Measurements from ENCODE around the gene KCNJ9. TPM values are rescaled to one million over a fixed set of nuclear protein-coding genes. Genes with fewer than 3 reads are reported as not detected.

The KCNJ9 gene
- polyA plus RNA-seq, 10 donors = 0.04 to 0.13 (median 0.08) TPM; not detected in 1

DNA sequence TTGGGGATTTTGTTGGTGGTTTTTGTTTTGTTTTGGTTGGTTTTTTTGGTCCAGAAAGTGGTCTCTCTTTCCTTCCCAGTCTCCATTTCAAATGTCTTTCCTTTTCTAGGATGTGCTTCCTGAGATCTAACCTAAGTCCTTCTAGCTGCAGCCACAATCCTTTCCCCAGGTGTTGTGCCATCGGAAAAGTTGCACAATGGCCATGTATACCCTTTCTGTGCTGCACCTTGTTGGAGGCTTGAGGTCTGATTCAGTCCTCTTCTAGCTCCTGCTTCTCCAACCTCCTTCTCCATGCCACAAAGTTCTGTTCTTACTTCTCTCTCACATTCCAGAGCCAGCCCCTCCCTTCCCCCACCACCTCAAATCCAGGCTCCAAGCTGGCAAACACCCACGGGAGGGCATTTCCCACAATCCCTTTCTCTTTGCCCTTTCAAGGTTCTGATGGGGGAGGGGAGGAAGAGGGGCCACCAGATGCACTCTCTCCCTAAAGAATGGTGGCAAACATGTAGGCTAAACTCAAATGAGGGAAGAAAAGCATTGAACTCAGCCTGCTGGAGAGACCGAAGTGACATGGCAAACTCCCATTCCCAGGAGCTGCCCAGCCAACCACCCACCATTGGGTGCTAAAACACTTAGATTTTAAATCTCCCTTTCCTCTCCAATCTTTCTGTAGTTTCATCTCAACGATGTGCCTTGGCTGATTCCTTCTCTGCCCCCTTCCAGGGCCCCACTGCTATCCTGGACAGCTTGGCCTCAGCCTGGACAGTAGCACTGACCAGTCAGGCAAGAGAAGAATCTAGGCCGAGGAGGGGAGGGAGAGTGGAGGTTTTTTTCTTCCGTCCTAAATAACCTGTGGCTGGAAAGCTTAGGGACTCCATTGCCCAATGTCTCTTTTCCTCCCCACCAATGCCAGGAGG, 14.3 kb upstream of the KCNJ9 start:
- peak in 2 of 3 donors; percentile 15 to 58 for DNase-seq

DNA sequence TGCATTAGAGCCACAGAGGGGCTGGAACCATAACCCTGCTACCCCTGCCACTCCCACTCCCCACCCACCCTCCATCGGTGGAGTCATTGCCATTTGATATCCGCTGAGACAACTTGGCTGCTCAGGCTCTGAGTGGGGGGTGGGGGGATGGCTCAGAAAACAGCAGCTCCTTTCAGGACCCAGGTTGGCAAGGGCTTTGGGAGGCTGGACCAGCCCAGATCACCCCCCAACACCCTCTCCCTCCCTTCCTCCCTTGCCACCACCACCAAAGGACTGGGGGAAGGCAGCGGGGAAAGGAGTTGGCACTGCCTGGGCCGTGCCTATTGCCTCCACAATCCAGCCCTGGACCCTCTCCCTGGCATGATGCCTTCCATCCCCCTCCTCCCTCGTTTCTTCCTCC, 13.1 kb upstream of the KCNJ9 start:
- no peak for DNase-seq

DNA sequence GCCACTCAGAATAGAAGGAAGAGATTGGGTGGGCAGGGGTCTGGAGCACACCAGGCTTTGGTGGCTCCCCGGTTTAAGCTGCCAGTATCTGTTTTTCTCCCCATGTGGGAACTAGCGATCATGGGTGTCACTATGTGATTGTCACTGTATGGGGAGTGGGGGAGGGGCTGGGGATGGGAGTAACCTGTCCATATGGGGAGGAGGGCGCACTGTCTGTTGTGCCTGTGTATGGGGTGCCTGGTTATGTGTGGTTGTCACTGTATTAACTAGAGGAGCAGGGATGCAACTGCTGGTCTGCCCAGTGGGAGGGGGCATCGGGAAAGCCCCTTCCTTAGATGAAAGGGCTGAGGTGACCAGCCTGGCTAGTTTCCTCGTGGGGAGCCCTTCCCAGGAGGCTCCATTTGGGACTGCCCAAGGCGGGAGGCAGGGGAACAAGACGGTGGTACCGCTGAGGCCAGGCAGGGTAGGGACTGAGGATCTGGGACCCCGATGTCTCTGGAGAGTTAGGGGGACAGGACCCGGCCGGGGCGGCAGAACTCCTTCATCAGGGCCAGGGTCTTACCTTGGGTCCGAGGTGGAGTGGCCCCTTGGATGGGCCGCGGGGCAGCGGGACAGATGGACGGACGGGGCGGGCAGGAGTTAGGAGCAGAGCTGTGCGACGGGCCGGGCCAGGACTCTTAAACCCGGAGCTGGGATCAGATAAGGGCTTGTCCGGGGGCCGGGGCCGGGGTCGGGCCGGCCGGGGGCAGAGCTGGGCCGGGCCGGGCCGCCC, 11.7 kb upstream of the KCNJ9 start, which contains the start of gene KCNJ10:
Gene KCNJ10 (minus strand): TSS at position 701 of the 772 bp plus-strand sequence. CDS start 27,628 bp downstream, outside the sequence.
- DNase-seq = no peak

DNA sequence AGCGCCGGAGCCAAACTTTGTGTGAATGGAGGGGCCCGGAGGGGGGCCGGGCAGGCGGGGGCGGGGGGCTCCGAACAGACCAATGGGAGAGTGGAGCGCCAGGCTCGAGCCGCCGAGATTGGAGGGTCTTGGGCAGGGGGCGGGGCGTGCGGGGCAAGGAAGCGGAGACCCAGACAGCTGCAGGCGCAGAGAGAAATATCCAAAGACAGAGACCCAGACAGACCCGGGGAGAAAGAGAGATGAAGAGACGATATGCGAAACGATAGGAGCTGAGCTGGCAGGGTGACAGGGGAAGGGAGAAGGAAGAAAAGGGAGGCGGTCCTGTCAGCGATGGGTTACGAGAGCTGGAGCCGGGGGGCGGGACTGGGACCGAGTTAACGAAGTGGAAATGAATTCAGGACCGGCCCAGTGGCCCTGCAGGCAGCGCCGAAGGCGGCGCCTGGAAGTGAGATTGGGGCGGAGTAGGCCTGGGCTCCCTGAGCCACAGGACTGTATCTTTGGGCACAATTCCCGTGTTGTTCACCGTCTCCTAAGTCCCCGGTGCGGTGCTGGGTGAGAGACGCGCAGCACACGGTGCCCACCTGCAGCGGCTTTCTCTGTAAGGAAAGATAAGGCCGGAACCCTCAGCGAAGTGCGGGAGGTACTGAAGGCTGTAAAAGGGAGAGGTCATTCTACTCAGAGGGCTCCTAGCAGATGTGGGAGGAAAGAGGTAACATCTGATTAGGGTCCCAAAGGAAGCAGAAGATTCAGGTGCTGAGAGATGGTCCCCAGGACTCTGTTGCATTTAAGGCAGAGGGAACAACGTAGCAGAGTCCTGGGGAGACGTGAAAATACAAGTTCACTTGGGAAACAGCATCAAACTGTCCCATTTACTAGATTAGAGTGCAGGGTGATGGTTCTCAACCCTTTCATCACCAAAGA, 10.8 kb upstream of the KCNJ9 start:
- peak; percentile 54 to 92 (median 81) for DNase-seq

DNA sequence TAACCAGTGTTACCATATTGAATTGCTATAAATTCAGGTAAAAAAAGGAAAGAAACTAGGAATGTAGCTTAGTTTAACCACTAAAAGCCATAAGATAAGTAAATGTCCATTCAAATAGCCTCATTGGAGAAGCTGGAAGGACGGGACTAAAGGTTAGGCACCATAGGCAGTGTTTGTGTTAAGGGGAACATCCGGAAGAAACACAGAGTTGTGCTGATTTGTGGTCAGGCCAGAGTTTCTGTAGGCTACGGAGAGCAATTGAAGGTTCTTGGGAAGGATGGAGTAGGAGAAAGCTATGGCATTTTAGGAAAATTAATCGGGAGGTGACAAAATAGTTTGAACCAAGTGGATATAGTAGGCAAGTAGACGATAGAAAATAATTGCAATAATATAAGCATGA, 10.0 kb upstream of the KCNJ9 start:
- no peak for DNase-seq

DNA sequence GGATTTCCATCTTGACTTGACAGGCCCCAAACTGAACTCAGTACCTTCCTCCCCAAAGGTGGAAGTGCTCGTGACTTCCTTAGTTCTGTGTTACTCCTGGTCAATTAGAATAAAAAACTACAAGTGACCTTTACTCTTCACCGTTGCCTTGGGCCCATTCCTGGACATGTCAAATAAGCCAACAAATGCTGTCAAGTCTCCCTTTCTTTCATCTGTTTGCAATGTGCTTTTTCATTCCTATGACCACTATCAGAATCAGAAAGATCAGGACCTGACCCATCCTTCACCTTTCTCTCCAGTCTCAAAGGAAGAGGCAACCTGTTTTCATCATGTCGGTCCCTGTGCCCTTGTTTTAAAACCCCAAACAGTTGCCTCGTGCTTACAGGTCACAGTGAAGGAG, 6.5 kb upstream of the KCNJ9 start:
- DNase-seq = no peak

DNA sequence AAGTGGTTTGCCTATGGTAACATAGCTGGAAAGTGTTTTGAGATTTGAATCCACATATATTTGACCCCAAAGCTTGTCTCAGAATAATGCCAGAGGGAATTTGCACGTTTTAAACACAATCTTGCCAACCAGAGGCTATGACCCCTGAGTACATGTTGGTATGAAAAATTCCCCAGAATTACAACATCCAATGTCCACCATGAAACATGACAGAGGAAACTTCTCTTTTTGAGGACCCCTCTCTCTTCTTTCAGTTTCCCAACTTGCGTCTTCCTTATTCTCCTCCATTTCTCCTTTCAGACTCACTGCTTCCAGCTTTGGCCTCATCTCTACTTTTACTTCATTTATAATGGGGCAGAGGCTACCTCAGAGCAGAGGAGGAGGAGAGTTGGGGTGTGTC, 5.5 kb upstream of the KCNJ9 start:
- no peak for DNase-seq

DNA sequence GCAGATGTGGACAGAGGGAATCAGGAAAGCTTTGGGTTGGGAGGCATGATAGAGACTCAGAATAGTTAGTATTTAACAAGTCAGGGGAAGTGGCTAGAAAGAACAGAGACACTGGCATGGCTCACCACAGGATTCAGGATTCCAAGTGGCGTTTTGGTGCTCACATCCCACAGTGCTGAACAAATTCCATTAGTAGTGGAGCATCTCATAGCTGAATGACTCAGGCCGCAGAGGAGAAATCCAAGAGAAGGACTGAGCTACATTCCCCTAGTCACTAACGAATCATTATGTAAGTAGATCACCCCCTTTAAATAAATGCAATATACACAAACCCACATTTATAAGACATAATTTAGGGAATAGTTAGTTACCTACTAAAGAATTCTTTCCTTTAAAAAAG, 5.0 kb upstream of the KCNJ9 start:
- DNase-seq = no peak

DNA sequence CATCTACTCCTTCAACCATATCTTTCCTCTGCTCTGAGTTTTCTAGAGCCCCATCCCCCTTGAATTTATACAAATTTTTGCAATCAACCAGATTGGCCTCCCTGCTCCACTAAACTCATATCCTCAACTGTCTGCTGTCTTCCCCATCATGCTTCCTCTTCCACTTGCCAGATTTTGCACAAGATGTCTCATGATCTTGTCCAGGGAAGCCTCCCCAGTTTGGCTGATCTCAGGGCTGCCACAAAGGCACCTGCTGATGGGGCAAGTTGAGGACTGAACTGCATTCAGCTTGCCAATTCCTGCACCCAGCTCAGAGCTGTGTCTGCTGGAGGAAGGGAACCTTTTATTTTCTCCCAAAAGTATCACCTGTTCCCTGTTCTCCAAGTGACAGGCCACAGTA, 3.9 kb upstream of the KCNJ9 start:
- no peak for DNase-seq

DNA sequence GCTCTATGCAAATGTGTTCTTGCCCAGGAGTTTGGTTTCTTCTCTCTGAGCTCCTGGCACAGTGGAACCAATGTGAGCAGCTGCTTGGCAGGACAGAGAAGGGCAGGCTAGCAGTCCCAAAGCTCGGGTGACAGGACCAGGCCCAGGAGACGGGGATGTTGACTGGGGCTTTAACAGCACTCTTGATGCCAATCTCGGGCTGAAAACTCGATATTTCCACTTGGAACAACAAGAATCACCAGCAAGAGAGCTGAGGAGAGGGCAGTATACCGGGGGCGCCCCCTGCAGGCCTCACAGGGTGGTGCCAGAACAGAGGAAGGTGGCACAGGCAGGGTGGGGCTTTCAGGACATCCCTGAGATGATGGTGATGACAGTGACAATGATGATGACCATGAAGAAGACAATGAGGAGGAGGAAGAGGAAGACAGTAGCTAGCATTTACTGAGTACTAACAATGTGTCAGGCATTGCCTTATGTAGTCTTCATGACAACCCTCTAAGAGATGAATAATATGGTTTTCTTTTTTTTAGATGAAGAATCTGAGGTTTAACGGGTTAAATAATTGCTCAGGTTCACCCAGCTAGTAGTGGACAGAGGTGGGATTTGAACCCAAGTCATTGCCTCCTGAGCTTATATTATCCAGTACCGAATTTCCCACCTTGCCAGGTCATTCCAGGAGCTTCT, 2.7 kb upstream of the KCNJ9 start:
- DNase-seq = peak in 1 of 3 donors; percentile 55

DNA sequence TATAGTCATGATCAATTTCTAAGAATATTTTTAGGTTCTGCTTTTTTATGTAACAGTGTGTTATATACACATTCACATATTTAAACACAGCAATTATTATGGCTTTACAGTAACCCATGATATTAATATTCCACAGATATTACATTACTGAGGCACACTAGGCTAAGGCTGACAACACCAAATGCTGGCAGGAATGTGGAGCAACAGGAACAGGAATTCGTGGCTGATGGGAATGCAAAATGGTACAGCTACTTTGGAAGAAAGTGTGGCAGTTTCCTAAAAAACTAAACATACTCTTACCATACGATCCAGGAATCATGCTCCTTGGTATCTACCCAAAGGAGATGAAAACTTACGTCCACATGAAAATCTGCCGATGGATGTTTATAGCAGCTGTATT, 1.9 kb upstream of the KCNJ9 start:
- no peak for DNase-seq

DNA sequence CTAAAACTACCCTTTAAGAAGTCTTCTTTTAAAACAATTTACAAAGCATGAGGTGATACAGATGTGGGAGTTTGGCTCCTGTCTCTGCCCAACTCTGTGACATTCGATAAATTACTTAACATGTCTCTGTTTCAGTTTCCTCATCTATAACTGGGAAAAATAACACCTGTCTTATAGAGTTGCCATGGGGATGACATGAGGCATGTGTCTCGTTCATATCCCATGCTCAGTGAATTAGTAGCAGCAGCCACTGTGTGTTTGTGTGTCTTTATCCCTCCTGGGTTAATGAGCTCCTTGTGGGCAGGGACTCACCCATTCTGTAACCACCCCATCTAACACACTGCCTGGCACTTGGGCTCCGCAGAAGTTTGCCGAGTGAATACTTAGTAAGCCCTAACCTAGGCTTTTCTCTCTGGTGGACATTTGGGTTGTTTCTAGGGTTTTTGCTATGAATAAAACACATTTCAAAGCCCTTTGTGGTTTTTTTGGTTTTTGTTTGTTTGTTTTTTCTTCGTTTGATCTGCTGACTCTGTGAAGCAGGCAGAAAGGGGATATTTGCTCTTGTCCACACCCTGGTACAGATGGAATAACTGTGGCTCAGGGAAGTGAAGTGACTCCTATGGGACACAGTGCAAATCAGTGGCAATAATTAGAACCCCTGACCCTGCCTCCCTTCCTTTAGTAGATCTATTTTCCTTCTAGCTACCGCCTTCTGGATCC, 797 bp upstream of the KCNJ9 start:
- no peak for DNase-seq

DNA sequence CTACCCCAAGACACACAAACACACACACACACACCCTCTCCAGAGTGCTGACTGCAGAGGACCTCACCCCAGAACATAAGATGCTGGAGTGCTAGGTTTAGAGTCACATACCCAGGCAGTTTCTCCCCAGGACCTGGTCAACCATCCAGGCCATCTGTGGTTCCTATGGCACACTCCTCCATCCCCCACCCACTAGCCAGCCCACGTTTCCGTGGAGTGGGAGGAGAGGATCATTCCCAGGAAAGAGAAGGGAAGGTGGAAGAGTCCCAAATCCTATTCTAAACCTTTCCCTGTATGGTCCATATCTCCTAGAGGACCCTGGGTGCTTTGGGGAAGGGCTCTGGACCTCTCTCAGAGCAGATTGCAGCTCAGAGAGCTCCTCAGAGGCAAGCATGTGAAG, 1.1 kb downstream of the KCNJ9 start:
- DNase-seq = no peak

DNA sequence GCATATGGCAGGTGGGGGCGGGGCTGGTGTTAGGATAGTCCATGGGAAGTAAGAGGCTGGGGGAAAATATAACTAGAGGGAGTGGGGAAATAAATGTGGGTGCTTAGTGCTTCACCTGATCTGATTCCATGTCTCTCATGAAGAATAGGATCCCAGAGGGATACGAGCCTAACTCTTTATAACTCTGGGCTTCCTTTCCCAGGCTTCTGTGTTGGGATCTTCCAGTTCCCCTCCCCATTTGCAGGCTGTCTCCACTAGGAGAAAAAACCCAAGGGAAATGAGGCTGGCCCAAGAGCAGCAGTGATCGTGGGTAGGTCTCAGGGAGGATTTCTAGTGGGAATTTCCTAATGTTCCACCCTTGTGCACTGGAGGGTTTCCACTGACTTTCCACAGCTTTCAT, 1.6 kb downstream of the KCNJ9 start:
- DNase-seq = no peak

DNA sequence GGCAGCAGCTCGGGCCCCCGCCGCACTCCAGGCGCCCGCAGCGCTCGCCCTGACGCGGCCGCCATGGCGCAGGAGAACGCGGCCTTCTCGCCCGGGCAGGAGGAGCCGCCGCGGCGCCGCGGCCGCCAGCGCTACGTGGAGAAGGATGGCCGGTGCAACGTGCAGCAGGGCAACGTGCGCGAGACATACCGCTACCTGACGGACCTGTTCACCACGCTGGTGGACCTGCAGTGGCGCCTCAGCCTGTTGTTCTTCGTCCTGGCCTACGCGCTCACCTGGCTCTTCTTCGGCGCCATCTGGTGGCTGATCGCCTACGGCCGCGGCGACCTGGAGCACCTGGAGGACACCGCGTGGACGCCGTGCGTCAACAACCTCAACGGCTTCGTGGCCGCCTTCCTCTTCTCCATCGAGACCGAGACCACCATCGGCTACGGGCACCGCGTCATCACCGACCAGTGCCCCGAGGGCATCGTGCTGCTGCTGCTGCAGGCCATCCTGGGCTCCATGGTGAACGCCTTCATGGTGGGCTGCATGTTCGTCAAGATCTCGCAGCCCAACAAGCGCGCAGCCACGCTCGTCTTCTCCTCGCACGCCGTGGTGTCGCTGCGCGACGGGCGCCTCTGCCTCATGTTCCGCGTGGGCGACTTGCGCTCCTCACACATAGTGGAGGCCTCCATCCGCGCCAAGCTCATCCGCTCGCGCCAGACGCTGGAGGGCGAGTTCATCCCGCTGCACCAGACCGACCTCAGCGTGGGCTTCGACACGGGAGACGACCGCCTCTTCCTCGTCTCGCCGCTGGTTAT, 2.8 kb downstream of the KCNJ9 start:
- peak in 2 of 3 donors; percentile 54 to 85 for DNase-seq

DNA sequence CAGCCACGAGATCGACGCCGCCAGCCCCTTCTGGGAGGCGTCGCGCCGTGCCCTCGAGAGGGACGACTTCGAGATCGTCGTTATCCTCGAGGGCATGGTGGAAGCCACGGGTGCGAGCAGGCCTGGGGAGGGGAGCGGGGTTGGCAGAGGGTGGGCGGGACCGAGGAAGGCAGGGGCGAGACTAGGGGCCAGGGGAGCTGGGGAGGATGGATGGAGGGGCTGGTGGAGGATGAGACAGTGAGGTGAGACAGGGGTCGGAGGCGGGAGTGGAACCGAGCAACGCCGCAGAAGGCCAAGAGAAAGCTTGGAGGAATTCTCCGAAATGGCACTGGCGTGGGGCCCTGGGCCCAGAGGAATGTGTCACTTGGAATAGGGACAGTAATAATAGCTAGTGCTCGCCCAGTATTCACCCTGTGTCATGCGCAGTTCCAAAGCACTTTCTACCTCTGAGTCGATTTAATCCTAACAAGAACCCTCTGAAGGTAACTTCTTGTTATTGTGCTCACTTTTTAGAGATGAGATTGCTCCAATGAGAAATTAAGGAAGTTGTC, 3.5 kb downstream of the KCNJ9 start:
- DNase-seq = no peak

DNA sequence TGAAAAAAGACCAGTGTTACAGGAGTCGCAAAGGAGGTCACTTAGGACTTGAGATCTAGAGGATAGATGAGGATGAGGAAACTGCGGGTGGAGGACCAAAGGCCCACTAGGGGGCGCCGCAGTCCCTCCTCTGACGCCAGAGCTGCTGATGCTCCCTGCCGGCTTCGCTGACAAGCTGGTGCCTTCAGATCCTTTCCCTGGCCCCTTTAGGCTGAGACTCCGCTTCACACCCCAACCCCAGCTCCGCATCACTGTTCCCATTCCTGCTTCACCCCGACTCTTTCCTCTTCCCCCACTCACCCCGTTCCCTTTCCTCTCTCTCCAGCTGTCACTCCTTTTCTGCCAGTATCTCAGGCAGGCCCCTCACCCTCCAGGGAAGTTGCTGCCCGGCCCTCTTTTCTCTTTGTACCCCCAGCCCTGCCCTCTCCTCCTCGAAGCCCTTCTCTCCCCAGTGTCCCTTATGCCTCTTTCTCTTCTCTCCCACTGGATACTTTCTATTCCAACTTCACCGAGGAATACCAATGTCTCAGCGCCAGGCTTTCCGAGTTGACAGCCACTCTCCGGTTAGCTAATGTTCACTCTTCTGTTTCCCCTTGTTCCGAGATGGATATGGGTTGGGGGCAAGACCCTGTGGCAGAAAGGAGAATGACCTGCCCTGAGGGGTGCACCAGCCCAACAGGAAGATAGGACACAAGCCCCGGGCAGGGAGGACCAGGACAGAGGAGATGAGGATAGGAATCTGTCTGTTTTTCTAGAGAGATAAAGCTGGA, 4.5 kb downstream of the KCNJ9 start:
- DNase-seq = peak in 2 of 3 donors; percentile 83 to 89

DNA sequence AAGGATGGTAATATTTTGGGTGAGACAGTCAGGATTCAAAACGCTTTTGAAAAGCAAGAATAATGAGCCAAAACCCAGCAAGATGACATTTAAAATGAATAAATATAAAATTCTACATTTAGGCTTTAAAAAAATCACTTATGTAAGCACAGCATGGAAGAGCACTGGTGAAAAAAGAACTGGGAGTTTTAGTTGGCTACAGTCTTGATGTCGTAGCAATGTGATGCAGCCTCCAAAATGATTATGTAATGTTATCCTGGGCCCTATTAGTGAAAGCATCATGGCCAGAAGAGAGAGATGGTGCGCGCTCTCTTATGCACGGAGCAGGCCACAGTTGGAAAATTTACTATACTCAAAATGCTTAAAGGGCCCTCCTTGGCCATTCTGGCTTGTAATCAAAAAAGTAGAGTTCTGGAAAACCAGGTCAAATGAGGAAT, 5.1 kb downstream of the KCNJ9 start:
- peak in 2 of 3 donors; percentile 80 to 85 for DNase-seq
